ENCODE measurements around the gene KCNJ13.
A peak's percentile ranks its signal among the peaks of the same experiment; 100 is the strongest.

The KCNJ13 gene

GRCh38 chr2:232776435-232776834 is at the start of gene KCNJ13:
KCNJ13 (minus strand) TSS chr2:232776565; CDS start chr2:232771362, 5,203 bp downstream.
- no peak for DNase-seq (ENCODE audit: low read depth in 2 of 2)

- DNase-seq (ENCODE audit: low read depth in 2 of 2), result no peak
These were observed 41.4 kb upstream of the KCNJ13 start for GRCh38 chr2:232817756-232818155.

GRCh38 chr2:232816657-232817056 is 40.3 kb upstream of the KCNJ13 start:
- no peak for DNase-seq (ENCODE audit: low read depth in 2 of 2)

DNA sequence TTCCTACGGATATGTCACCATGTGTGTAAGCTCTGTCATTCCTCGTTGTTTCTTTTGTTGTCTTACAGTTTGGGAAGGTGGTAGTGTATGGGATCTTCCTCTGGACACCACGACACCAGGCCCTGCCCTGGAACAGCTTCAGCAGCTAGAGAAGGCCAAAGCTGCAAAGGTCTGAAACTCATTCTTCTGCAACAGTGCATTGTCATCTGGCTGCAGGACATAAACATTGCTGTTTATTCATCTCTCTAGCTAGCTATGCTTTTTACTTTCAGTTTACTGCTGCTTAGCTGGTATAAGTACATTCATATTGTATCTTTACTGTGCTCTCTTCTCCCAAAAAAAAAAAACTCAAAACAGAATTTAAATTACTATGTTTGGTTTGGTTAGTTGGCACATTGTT is 39.2 kb upstream of the KCNJ13 start:
- DNase-seq (ENCODE audit: low read depth in 2 of 2), result no peak

DNA sequence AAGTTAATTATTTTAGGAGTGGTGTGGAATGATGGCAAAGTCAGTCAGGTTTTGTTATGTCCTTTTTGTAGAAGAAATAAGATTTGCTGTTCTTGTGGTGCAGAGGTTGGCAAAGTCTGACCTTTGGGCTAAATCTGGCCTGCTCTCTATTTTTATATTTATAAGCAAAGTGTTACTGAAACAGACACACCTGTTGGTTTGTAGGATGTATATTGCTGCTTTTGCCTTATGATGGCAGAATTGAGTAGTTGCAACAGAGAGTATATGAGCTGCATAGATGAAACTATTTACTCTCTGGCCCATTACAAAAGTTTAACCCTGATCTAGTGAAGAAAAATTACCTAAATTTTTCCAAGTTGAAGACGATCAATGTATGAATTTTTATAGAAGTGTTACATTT is 34.1 kb upstream of the KCNJ13 start:
- DNase-seq (ENCODE audit: low read depth in 2 of 2), result no peak

DNA sequence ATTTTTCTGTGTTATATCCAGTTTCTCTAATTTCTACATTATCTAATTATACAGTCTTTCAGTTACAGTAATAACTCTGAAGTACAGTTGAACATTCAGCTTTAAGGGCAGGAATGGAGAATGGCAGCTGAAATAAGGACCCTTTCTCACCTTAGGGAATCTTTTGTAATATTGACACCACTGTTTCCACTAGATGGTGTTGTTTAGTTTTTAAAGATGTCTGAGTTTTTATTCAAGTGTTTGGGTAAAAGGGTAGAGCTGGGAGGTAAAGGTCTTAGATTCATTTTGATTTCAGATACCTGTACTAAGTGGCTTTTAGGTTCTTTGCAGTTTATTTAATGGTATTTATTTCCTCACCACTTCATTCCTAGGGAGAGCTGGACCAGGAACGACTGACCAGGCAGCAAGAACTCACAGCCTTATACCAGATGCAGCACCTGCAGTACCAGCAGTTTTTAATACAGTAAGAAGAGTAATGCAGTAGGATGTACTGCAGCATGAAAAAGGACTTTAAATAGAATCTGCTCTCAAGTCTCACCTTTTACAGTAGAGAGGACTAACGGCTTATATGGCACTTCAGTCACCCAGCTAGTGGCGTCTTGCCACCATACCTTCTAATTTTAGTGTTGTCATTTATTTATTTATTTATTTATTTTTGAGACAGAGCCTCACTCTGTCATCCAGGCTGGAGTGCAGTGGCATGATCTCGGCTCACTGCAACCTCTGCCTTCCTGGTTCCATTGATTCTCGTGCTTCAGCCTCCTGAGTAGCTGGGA is 33.2 kb upstream of the KCNJ13 start:
- DNase-seq (ENCODE audit: low read depth in 2 of 2), result no peak

DNA sequence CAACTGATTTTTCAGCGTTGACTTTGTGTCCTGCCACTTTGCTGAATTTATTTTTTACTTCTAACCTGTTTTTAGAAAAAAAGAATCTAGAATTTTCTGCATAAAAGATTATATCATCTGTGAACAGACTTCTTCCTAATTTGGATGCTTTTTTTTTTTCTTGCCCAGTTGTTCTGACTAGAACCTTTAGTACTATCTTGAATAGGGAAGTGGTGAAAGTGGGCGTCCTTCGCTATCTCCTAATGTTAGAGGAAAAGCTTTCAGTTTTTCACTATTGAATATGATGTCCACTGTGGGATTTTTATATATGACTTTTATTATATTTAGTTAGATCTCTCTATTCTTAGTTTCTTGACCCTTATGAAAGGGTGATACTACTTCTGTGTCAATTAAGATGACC is 25.7 kb upstream of the KCNJ13 start:
- DNase-seq (ENCODE audit: low read depth in 2 of 2), result no peak

- DNase-seq (ENCODE audit: low read depth in 2 of 2), result no peak
These were observed 23.8 kb upstream of the KCNJ13 start for GRCh38 chr2:232800166-232800565.

- DNase-seq (ENCODE audit: low read depth in 2 of 2), result no peak
These were observed 21.8 kb upstream of the KCNJ13 start for GRCh38 chr2:232798187-232798586.

DNA sequence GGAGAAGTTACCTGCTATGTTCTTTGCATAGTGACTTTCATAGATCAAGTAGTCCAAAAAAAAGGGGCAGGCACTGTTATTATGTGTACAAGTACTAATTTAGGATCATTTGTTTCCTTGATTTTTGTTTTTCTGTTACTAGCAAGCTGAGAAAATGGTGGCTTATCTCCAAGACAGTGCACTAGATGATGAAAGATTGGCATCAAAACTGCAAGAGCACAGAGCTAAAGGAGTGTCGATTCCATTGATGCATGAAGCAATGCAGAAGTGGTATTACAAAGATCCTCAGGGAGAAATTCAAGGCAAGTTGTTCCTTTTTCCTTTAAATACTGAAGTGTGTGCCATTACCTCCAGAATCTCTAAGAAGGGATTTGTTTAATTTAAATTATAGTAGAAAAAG is 19.6 kb upstream of the KCNJ13 start:
- DNase-seq (ENCODE audit: low read depth in 2 of 2), result no peak

DNA sequence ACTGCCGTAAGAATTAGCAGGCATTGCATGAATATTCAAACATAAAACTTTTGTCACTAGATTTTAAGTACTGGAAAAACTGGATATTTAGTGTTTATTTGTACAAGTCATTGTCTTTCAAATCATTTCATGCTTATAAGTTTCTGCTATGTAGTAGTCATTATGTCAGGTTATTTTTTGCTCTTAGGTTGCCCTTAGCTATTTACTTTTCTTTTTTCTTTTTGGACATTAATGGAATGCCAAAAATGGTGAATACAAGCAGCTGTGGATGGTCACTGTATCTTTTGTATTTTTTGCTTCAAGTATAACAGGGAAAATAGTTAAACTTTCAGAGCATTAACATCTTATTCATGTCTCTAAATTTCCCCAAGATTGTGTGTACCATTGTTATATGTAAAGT is 18.6 kb upstream of the KCNJ13 start:
- no peak for DNase-seq (ENCODE audit: low read depth in 2 of 2)

DNA sequence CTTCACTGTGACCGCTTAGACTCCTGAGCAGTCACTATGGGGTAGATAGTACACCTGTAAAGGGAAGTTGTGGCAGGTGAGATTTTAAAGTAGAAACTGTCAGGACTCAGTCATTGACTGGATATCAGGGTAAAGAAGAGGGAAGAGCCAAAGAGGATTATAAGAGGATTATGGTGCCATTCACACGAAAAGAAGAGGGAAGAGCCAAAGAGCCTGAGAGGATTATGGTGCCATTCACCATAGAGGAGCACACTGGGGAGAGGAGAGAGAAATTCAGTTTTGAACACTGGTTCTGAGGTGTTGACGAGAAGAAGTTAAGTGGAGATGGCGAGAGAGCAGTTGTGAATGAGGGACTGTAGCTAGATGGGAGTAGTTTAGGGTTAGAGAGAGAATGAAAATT is 16.9 kb upstream of the KCNJ13 start:
- DNase-seq (ENCODE audit: low read depth in 2 of 2), result no peak

- no peak for DNase-seq (ENCODE audit: low read depth in 2 of 2)
These were observed 15.2 kb upstream of the KCNJ13 start for GRCh38 chr2:232791518-232791917.

DNA sequence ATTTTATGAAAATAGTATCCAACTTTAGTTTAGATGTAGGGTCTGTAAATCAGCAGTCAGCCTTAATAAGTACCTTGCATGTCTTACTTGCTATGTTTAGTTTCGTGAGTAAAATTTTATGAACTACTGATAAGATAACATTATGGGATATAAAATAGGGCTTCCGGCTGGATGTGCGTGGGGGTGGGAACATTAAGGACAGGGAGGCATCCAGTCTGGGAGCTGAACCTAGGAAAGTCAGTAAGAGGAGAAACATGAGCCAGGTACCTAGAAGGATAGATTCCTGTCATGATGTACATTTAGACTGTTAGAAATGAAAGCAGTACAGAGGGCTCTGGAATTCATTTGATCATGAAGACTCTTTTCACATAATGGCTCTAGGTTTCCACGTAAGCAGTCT is 12.7 kb upstream of the KCNJ13 start:
- no peak for DNase-seq (ENCODE audit: low read depth in 2 of 2)

DNA sequence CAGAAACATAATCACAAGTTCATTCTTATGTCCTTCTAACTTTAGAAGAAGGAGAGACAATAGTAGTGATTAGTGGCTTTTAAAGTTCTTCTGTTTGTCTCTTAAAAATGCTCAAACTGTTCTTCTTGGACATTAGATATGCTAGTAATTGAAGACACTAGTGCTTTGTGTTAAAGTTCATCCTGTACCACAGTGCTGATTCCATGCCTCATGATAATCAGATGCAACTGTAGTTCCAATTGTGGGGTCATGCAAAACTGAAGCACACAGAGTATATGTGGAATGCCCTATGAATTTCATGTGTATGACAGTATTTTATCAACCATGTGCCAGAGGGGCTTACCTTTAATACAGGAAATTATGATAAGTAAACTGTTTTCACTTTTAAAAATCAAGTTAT is 11.4 kb upstream of the KCNJ13 start:
- no peak for DNase-seq (ENCODE audit: low read depth in 2 of 2)

DNA sequence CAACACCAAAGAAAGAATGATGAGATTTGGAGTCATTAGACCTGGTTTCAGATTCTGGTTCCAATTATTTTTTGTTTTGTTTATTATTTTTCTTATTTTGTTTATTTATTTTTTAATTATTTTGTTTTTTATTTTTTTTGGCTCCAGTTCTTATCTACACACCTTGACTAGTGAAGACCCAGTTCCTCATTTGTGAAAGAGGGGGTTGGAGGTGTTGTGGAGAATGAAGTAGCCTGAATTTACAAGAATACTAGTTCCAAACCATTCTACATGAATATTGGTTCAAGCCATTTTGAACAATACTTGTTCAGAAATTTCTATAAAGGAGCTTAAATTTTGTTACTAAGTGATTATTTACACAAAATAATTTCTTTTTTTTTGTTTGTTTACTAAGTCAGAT is 6.9 kb upstream of the KCNJ13 start:
- DNase-seq (ENCODE audit: low read depth in 2 of 2), result no peak

- peak in 1 of 2 donors; percentile 19 for DNase-seq (ENCODE audit: low read depth in 2 of 2)
These were observed 5.4 kb upstream of the KCNJ13 start for GRCh38 chr2:232781765-232782164.

GRCh38 chr2:232779934-232780333 is 3.6 kb upstream of the KCNJ13 start:
- DNase-seq (ENCODE audit: low read depth in 2 of 2), result no peak

GRCh38 chr2:232779465-232779864 is 3.1 kb upstream of the KCNJ13 start:
- no peak for DNase-seq (ENCODE audit: low read depth in 2 of 2)

- DNase-seq (ENCODE audit: low read depth in 2 of 2), result no peak
These were observed 911 bp upstream of the KCNJ13 start for GRCh38 chr2:232777276-232777675.

- no peak for DNase-seq (ENCODE audit: low read depth in 2 of 2)
These were observed 2.5 kb downstream of the KCNJ13 start for GRCh38 chr2:232773815-232774214.

DNA sequence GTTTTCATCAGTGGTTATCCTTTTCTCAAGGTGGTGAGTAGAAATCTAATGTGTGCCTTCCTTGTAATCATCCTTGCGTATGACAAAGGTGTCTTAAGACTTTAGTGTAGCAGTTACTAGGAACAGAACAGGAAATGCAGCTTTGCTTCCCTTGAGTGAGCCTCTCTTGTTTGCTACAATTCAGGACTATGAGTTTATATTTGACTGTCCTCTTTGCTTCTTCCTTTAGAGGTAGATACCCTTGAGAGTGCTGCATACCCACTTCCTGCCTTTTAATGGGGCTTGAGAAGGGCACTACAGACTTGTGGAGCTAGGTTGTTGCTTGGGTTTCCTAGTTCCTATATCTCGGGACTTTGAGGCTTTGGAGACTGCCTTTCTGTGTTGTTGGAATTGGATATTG is 3.8 kb downstream of the KCNJ13 start:
- no peak for DNase-seq (ENCODE audit: low read depth in 2 of 2)

- DNase-seq (ENCODE audit: low read depth in 2 of 2), result no peak
These were observed 4.5 kb downstream of the KCNJ13 start for GRCh38 chr2:232771870-232772269.

- no peak for DNase-seq (ENCODE audit: low read depth in 2 of 2)
These were observed 6.2 kb downstream of the KCNJ13 start for GRCh38 chr2:232770207-232770606.

Measured in stimulated activated CD4-positive, alpha-beta T cell treated with anti-CD3 and anti-CD28 coated beads, Interleukin-15, amount 100 ng/mL, for 48 hours (primary cell).